K562 (cell line): ENCODE data around the gene PEBP1. TPM values are rescaled to one million over a fixed set of nuclear protein-coding genes. Genes with fewer than 3 reads are reported as not detected.

ENCODE experiments used
- ATAC-seq: fragments of 200-7000 bp; cut with Tn5 transposase; 3 replicates; pipeline ENCODE4 v1.9.1; 2020; ENCODE audit warnings: moderate library complexity
- BruUV-seq: library from RNA; stranded (reverse); fragments of 400-500 nt; replicated peaks from 2 replicates; lab custom pipeline; 2021; lab: Mats Ljungman, UMichigan
- CTCF ChIA-PET: fragments of 300-600 bp; formaldehyde crosslinking; extraction: SDS; loops from one replicate; lab custom pipeline; 2021; ENCODE audit warnings: low intra/inter-chr PET ratio; lab: Yijun Ruan, JAX
- POLR2A ChIA-PET: fragments of 300-600, 350-650 bp; sonication (Branson Sonifier 250); formaldehyde crosslinking; extraction: SDS; loops from one replicate; lab custom pipeline; 2021; ENCODE audit warnings: antibody characterized with exemption, inconsistent platforms; lab: Yijun Ruan, JAX
- DNase-seq, 4 experiments: peaks; one replicate each; pipeline versions ENCODE4 v3.0.0 to v3.0.0-alpha.2; 2011 to 2018; ENCODE audit warnings: low spot score in 3 of 4, mixed read lengths in 3 of 4; ENCODE audit errors: extremely low read depth in 1 of 4
- FAIRE-seq: peaks from 2 replicates; lab custom pipeline; 2011; peaks lifted over from hg19 to GRCh38; lab: Jason Lieb, UNC
- H2AFZ ChIP-seq: 2 replicates; pipeline ENCODE4 v1.6.0; 2011; ENCODE audit warnings: low read depth, low read length, control low read depth, inconsistent platforms
- H3K27ac ChIP-seq: fragments of 200-600 bp; 3 replicates; pipeline ENCODE4 v1.8.0; 2011; ENCODE audit warnings: low read depth, mild to moderate bottlenecking, control low read depth, inconsistent platforms, low read length, moderate library complexity, mixed read lengths; ENCODE audit errors: extremely low read depth
- H3K27me3 ChIP-seq, 2 experiments: fragments of 300-600 bp in 1 of 2; 2 replicates in 1 of 2; 3 replicates in 1 of 2; pipeline versions ENCODE4 v1.6.0 to v1.8.0; 2011; ENCODE audit warnings: inconsistent platforms in 2 of 2, low read length in 2 of 2, mild to moderate bottlenecking in 1 of 2, mixed read lengths in 1 of 2, moderate library complexity in 1 of 2; ENCODE audit not compliant: control insufficient read depth in 2 of 2, insufficient read depth in 2 of 2
- H3K36me3 ChIP-seq: fragments of 300-600 bp; 3 replicates; pipeline ENCODE4 v1.8.0; 2011; ENCODE audit warnings: mild to moderate bottlenecking, low read length, inconsistent platforms; ENCODE audit not compliant: control insufficient read depth, insufficient read depth
- H3K4me1 ChIP-seq, 2 experiments: fragments of 200-600 bp in 1 of 2; replicated peaks in 1 of 2; 2 replicates in 1 of 2; 3 replicates in 1 of 2; pipeline versions ENCODE4 v1.5.1 to v1.8.0; 2011; ENCODE audit warnings: inconsistent platforms in 2 of 2, low read length in 2 of 2, mild to moderate bottlenecking in 1 of 2, mixed read lengths in 1 of 2, moderate library complexity in 1 of 2; ENCODE audit not compliant: control insufficient read depth in 2 of 2, insufficient read depth in 2 of 2
- H3K4me2 ChIP-seq: 2 replicates; pipeline ENCODE4 v1.6.1; 2011; ENCODE audit warnings: low read length, control low read depth, inconsistent platforms, mixed read lengths; ENCODE audit not compliant: insufficient read depth
- H3K4me3 ChIP-seq: fragments of 200-600 bp; sonication (generic), shearing (Covaris generic); 2 replicates; pipeline ENCODE4 v1.5.1; 2016; ENCODE audit warnings: control low read depth, inconsistent platforms
- H3K79me2 ChIP-seq: fragments of 200-600 bp; 3 replicates; pipeline ENCODE4 v1.8.0; 2011; ENCODE audit warnings: low read length, inconsistent platforms; ENCODE audit not compliant: control insufficient read depth, insufficient read depth
- H3K9ac ChIP-seq, 2 experiments: 2 replicates each; pipeline versions ENCODE4 v1.6.0 to v1.6.1; 2011; ENCODE audit warnings: low read depth in 2 of 2, low read length in 2 of 2, control low read depth in 1 of 2, inconsistent platforms in 1 of 2, mild to moderate bottlenecking in 1 of 2, mixed read lengths in 1 of 2; ENCODE audit not compliant: insufficient read depth in 1 of 2
- H3K9me1 ChIP-seq: one replicate; pipeline ENCODE4 v1.6.0; 2011; ENCODE audit warnings: inconsistent platforms, mild to moderate bottlenecking, low read length, moderate library complexity; ENCODE audit not compliant: control insufficient read depth, insufficient read depth
- H3K9me3 ChIP-seq: replicated peaks from 2 replicates; pipeline ENCODE4 v1.5.1; 2011; ENCODE audit warnings: low read depth, low read length, inconsistent platforms; ENCODE audit not compliant: control insufficient read depth, insufficient read depth
- H4K20me1 ChIP-seq: replicated peaks from 2 replicates; pipeline ENCODE4 v1.6.1; 2011; ENCODE audit warnings: low read length, inconsistent platforms, mixed read lengths; ENCODE audit not compliant: control insufficient read depth, insufficient read depth
- BCL6 ChIP-seq: fragments of 250-450 bp; sonication (Bioruptor Pico); IDR thresholded peaks from 2 replicates; pipeline ENCODE4 v1.4.0; 2020
- CHCHD3 ChIP-seq: fragments of 250-450 bp; sonication (Bioruptor Pico); IDR thresholded peaks from 2 replicates; pipeline ENCODE4 v2.1.2; 2022; ENCODE audit warnings: mild to moderate bottlenecking
- ILF3 ChIP-seq: fragments of 450-650 bp; IDR thresholded peaks from 2 replicates; pipeline ENCODE4 v1.6.1; 2018; ENCODE audit warnings: antibody characterized with exemption, mild to moderate bottlenecking, moderate library complexity, borderline replicate concordance
- KLF13 ChIP-seq: fragments of 450-650 bp; IDR thresholded peaks from 2 replicates; pipeline ENCODE4 v1.6.1; 2016; ENCODE audit warnings: missing genetic modification characterization, low read depth, mild to moderate bottlenecking, missing compliant biosample characterization, moderate library complexity, borderline replicate concordance
- ZFX ChIP-seq: sonication (generic); formaldehyde crosslinking; IDR thresholded peaks from 2 replicates; pipeline ENCODE4 v1.8.0; 2022; ENCODE audit warnings: mild to moderate bottlenecking, missing genetic modification reagents, moderate library complexity
- ZNF24 ChIP-seq: fragments of 450-650 bp; IDR thresholded peaks from 2 replicates; pipeline ENCODE4 v1.6.1; 2016
- ZNF316 ChIP-seq: fragments of 450-650 bp; IDR thresholded peaks from 2 replicates; pipeline ENCODE4 v1.6.1; 2016
- ZNF384 ChIP-seq: IDR thresholded peaks from 2 replicates; pipeline ENCODE4 v1.6.1; 2012; ENCODE audit warnings: low read depth, low read length, improper control_type of control experiment
- ZNF449 ChIP-seq: fragments of 250-450 bp; sonication (Bioruptor Pico); IDR thresholded peaks from 2 replicates; pipeline ENCODE4 v1.8.0; 2022; ENCODE audit warnings: moderate library complexity, mild to moderate bottlenecking, inconsistent platforms
- ZNF655 ChIP-seq: fragments of 250-450 bp; sonication (Bioruptor Pico); IDR thresholded peaks from 2 replicates; pipeline ENCODE4 v1.5.0; 2021
- ZNF76 ChIP-seq: fragments of 250-450 bp; sonication (Bioruptor Pico); IDR thresholded peaks from 2 replicates; pipeline ENCODE4 v1.4.0; 2020; ENCODE audit warnings: mild to moderate bottlenecking, moderate library complexity, borderline replicate concordance
- WGBS: fragments of 100-300 bp; shearing (Covaris generic); methylation state at CpG from one replicate; pipeline ENCODE4 v1.1.6; 2016; ENCODE audit warnings: low coverage, mixed read lengths; ENCODE audit not compliant: insufficient coverage; ENCODE audit errors: missing lambda C conversion rate; 5-methylcytosine and 5-hydroxymethylcytosine counted together
- in situ Hi-C: fragments of 300-500 bp; cut with MboI; formaldehyde crosslinking; loops from 4 replicates; pipeline ENCODE4 v1.15.0; 2018; ENCODE audit warnings: inconsistent platforms, mixed read lengths
- intact Hi-C: fragments of 100-400 bp; cut with micrococcal nuclease; formaldehyde crosslinking; loops from 2 replicates; pipeline ENCODE4 v1.14.2; 2022
- polyA plus RNA-seq, 8 experiments: library from polyadenylated mRNA; depleted of rRNA in 4 of 8; stranded (reverse) in 5 of 8; unstranded in 3 of 8; fragments of >200 nt; fragmentation: Nextera tagmentation in 2 of 8; fragmentation: Illumina TruSeq in 1 of 8; extraction: Ambion mirVana in 2 of 8; extraction: Trizol in 1 of 8; gene quantifications; 2 replicates each; pipeline versions ENCODE4 v1.2.1 to v1.2.3, GENCODE V29; 2011 to 2014; ENCODE audit warnings: inconsistent platforms in 1 of 8, missing spikeins in 1 of 8
- total RNA-seq, 7 experiments: library from RNA; depleted of rRNA in 6 of 7; stranded (reverse); fragments of >200 nt in 6 of 7; fragmentation: Illumina TruSeq in 2 of 7; extraction: Trizol in 2 of 7; gene quantifications; 2 replicates each; pipeline versions ENCODE4 v1.2.1 to v1.2.3, GENCODE V29; 2011 to 2021; ENCODE audit warnings: low replicate concordance in 1 of 7
- TF ChIP-seq, protein P1 (sequence below): sonication (generic); formaldehyde crosslinking; IDR thresholded peaks from 2 replicates; pipeline ENCODE4 v1.8.1; 2023; ENCODE audit warnings: mild to moderate bottlenecking, missing genetic modification reagents

The PEBP1 gene
- total and polyA plus RNA-seq, 9 of the 15 experiments (the other 6 are each of a cell fraction or from before 2014, with no cell fraction given): 77.3 to 207 (median 153) TPM

DNA sequence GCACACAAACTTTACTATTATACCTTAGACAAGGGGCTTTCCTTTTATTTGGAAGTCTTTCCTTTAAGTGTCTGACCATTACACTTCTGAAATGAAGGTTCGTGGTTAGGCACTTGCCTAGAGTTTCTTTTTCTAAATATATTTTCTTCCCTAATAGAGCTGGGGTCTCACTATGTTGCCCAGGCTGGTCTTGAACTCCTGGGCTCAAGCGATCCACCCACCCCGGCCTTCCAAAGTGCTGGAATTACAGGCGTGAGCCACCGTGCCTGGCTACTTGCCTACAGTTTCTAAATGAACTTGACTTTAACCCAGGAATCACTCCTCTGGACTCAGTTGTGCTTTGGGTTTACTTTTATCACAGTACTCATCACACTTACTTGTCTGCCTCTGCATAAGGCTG is 57.6 kb downstream of the PEBP1 start:
- H3K9me1 ChIP-seq: no peaks in the 10 kb centered on the region
- ATAC-seq (no peak), FAIRE-seq (no peak), DNase-seq (no peak)
- H3K9me3 ChIP-seq: no peaks in the 10 kb centered on the region
- no peaks in the 10 kb centered on the region for H3K27me3 ChIP-seq
- TF ChIP-seq ZNF384 (no peak), ZFX (CRISPR knock-in tag) (no peak), ZNF76 (no peak), ILF3 (no peak), ZNF655 (CRISPR knock-in tag) (no peak), CHCHD3 (CRISPR knock-in tag) (no peak), ZNF449 (CRISPR knock-in tag) (no peak), KLF13 (tag) (no peak), ZNF24 (no peak), ZNF316 (no peak), BCL6 (CRISPR knock-in tag) (no peak)
- TF ChIP-seq, protein P1, sequence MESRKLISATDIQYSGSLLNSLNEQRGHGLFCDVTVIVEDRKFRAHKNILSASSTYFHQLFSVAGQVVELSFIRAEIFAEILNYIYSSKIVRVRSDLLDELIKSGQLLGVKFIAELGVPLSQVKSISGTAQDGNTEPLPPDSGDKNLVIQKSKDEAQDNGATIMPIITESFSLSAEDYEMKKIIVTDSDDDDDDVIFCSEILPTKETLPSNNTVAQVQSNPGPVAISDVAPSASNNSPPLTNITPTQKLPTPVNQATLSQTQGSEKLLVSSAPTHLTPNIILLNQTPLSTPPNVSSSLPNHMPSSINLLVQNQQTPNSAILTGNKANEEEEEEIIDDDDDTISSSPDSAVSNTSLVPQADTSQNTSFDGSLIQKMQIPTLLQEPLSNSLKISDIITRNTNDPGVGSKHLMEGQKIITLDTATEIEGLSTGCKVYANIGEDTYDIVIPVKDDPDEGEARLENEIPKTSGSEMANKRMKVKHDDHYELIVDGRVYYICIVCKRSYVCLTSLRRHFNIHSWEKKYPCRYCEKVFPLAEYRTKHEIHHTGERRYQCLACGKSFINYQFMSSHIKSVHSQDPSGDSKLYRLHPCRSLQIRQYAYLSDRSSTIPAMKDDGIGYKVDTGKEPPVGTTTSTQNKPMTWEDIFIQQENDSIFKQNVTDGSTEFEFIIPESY (CRISPR knock-in tag): no peak
- no peak overlapping the region for H3K27ac ChIP-seq
- H3K4me3 ChIP-seq: no peak overlapping the region
- H3K4me2 ChIP-seq: no peak overlapping the region
- H4K20me1 ChIP-seq: no peaks in the 10 kb centered on the region
- H3K79me2 ChIP-seq: no peaks in the 10 kb centered on the region
- H3K4me1 ChIP-seq: peaks cover 0 to 3% of the 10 kb centered on the region in 2 experiments; a peak in 2 of 5 replicates
- POLR2A ChIA-PET: no interaction called here
- WGBS: 89% methylated on average over 5 of the region's 5 CpGs
- no TSS peak for BruUV-seq
- CTCF ChIA-PET: no interaction called here
- H2AFZ ChIP-seq: no peak overlapping the region
- in situ Hi-C loops: loop anchor here (25.0 kb wide), 1 partner anchor 169 kb away; the partner anchor contains the start of gene TAOK3
- peaks cover 45% of the 10 kb centered on the region; the same call in 1 of the 3 replicates for H3K36me3 ChIP-seq
- intact Hi-C loops: no loop called here
- H3K9ac ChIP-seq: no peak overlapping the region
